H1 (cell line): Measurements from ENCODE around the gene B4GALNT3. TPM values are rescaled to one million over a fixed set of nuclear protein-coding genes. Genes with fewer than 3 reads are reported as not detected.

Experiments used
- CTCF ChIA-PET: fragments of 300-600 bp; sonication (Branson Sonifier 250); formaldehyde crosslinking; loops from one replicate; lab custom pipeline; 2021; ENCODE audit not compliant: partially characterized antibody; lab: Charles Lee
- POLR2A ChIA-PET: fragments of 300-600 bp; sonication (Branson Sonifier 250); formaldehyde crosslinking; loops from one replicate; lab custom pipeline; 2021; ENCODE audit warnings: inconsistent platforms; ENCODE audit not compliant: partially characterized antibody; lab: Charles Lee
- DNase-seq, 2 experiments: peaks; one replicate each; pipeline versions ENCODE4 v3.0.0 to v3.0.0-alpha.2; 2010 to 2022; ENCODE audit warnings: low spot score in 2 of 2, low read depth in 1 of 2, mixed read lengths in 1 of 2
- FAIRE-seq: peaks from 2 replicates; lab custom pipeline; 2011; peaks lifted over from hg19 to GRCh38; lab: Jason Lieb, UNC
- H2AFZ ChIP-seq: 2 replicates; pipeline ENCODE4 v1.8.1; 2012; ENCODE audit warnings: low read length, inconsistent platforms
- H2AK5ac ChIP-seq: 2 replicates; pipeline ENCODE4 v1.6.1; 2013; ENCODE audit warnings: low read depth, low read length
- H2BK120ac ChIP-seq: replicated peaks from 2 replicates; pipeline ENCODE3; 2013; ENCODE audit warnings: low read depth, low read length, inconsistent platforms
- H2BK12ac ChIP-seq: 2 replicates; pipeline ENCODE4 v1.6.1; 2013; ENCODE audit warnings: low read depth, low read length
- H2BK15ac ChIP-seq: 2 replicates; pipeline ENCODE4 v1.6.1; 2013; ENCODE audit warnings: low read length
- H2BK20ac ChIP-seq: 2 replicates; pipeline ENCODE4 v1.6.1; 2013; ENCODE audit warnings: low read length
- H2BK5ac ChIP-seq: 2 replicates; pipeline ENCODE4 v1.6.1; 2013; ENCODE audit warnings: low read depth, low read length
- H3K14ac ChIP-seq: 2 replicates; pipeline ENCODE4 v1.6.1; 2013; ENCODE audit warnings: inconsistent platforms; ENCODE audit not compliant: insufficient read length
- H3K18ac ChIP-seq: 2 replicates; pipeline ENCODE4 v1.6.1; 2013; ENCODE audit warnings: low read length; ENCODE audit errors: extremely low read depth
- H3K23ac ChIP-seq: 2 replicates; pipeline ENCODE4 v1.6.1; 2013; ENCODE audit warnings: inconsistent platforms; ENCODE audit not compliant: insufficient read length
- H3K23me2 ChIP-seq: 2 replicates; pipeline ENCODE4 v1.6.1; 2013; ENCODE audit warnings: low read depth, low read length
- H3K27ac ChIP-seq: 2 replicates; pipeline ENCODE4 v1.6.1; 2011; ENCODE audit warnings: low read depth, low read length, inconsistent platforms
- H3K27me3 ChIP-seq, 4 experiments: replicated peaks in 1 of 4; 1 replicate in 1 of 4; 2 replicates in 3 of 4; pipeline versions ENCODE4 v1.6.1 to v1.8.1; 2011 to 2013; ENCODE audit warnings: low read length in 3 of 4, mild to moderate bottlenecking in 3 of 4, inconsistent platforms in 2 of 4, mixed read lengths in 2 of 4, moderate library complexity in 1 of 4; ENCODE audit not compliant: control insufficient read depth in 3 of 4, insufficient read depth in 3 of 4; ENCODE audit errors: extremely low read depth in 1 of 4
- H3K36me3 ChIP-seq, 4 experiments: 2 replicates each; pipeline versions ENCODE4 v1.6.1 to v1.8.1; 2011 to 2013; ENCODE audit warnings: mild to moderate bottlenecking in 4 of 4, low read length in 3 of 4, moderate library complexity in 2 of 4, control low read depth in 1 of 4, inconsistent platforms in 1 of 4; ENCODE audit not compliant: insufficient read depth in 4 of 4, control insufficient read depth in 2 of 4
- H3K4ac ChIP-seq: replicated peaks from 2 replicates; pipeline ENCODE3; 2013; ENCODE audit warnings: low read length, low read depth, mixed read lengths, inconsistent platforms; ENCODE audit not compliant: insufficient read length
- H3K4me1 ChIP-seq, 4 experiments: replicated peaks in 1 of 4; 1 replicate in 1 of 4; 2 replicates in 3 of 4; pipeline versions ENCODE4 v1.6.1 to v1.8.1; 2011 to 2013; ENCODE audit warnings: low read length in 3 of 4, inconsistent platforms in 2 of 4, mixed read lengths in 1 of 4; ENCODE audit not compliant: insufficient read depth in 4 of 4, control insufficient read depth in 3 of 4
- H3K4me2 ChIP-seq, 2 experiments: 2 replicates each; pipeline versions ENCODE4 v1.6.1 to v1.8.1; 2011 to 2013; ENCODE audit warnings: low read depth in 2 of 2, low read length in 2 of 2, control low read depth in 1 of 2, inconsistent platforms in 1 of 2, mild to moderate bottlenecking in 1 of 2; ENCODE audit not compliant: insufficient read depth in 1 of 2
- H3K4me3 ChIP-seq, 4 experiments: fragments of 200-600, 300-600 bp in 1 of 4; sonication (generic), shearing (Covaris generic), sonication (Bioruptor Twin) in 1 of 4; 2 replicates each; pipeline versions ENCODE4 v1.5.1 to v1.8.1; 2011 to 2016; ENCODE audit warnings: low read length in 4 of 4, low read depth in 3 of 4, control low read depth in 2 of 4, inconsistent platforms in 2 of 4, mild to moderate bottlenecking in 2 of 4, mixed read lengths in 1 of 4, moderate library complexity in 1 of 4; ENCODE audit not compliant: insufficient read depth in 2 of 4; ENCODE audit errors: extremely low read depth in 1 of 4
- H3K56ac ChIP-seq: replicated peaks from 2 replicates; pipeline ENCODE3; 2013; ENCODE audit warnings: low read depth, mild to moderate bottlenecking, mixed read lengths, low read length, inconsistent platforms; ENCODE audit not compliant: insufficient read length
- H3K79me1 ChIP-seq: 2 replicates; pipeline ENCODE4 v1.6.1; 2013; ENCODE audit warnings: low read depth, low read length, control low read depth
- H3K79me2 ChIP-seq, 2 experiments: 2 replicates each; pipeline versions ENCODE4 v1.6.1 to v1.8.1; 2012 to 2013; ENCODE audit warnings: low read length in 2 of 2, mild to moderate bottlenecking in 2 of 2, inconsistent platforms in 1 of 2; ENCODE audit not compliant: insufficient read depth in 2 of 2, control insufficient read depth in 1 of 2
- H3K9ac ChIP-seq, 4 experiments: replicated peaks in 1 of 4; 1 replicate in 1 of 4; 2 replicates in 3 of 4; pipeline versions ENCODE4 v1.6.1 to v1.8.1; 2011 to 2013; ENCODE audit warnings: low read depth in 3 of 4, low read length in 3 of 4, control low read depth in 2 of 4, mild to moderate bottlenecking in 2 of 4, moderate library complexity in 2 of 4, inconsistent platforms in 1 of 4; ENCODE audit errors: extremely low read depth in 1 of 4
- H3K9me3 ChIP-seq, 2 experiments: 2 replicates each; pipeline versions ENCODE4 v1.6.1 to v1.8.1; 2012 to 2013; ENCODE audit warnings: mild to moderate bottlenecking in 2 of 2, moderate library complexity in 2 of 2, control low read depth in 1 of 2, inconsistent platforms in 1 of 2, low read depth in 1 of 2, low read length in 1 of 2, mixed read lengths in 1 of 2; ENCODE audit not compliant: insufficient read depth in 2 of 2
- H4K20me1 ChIP-seq, 2 experiments: replicated peaks in 1 of 2; 2 replicates each; pipeline versions ENCODE3 to v1.8.1; 2011 to 2013; ENCODE audit warnings: inconsistent platforms in 2 of 2, low read length in 2 of 2, mild to moderate bottlenecking in 1 of 2; ENCODE audit not compliant: insufficient read depth in 2 of 2, control insufficient read depth in 1 of 2
- H4K5ac ChIP-seq: 2 replicates; pipeline ENCODE4 v1.6.1; 2013; ENCODE audit warnings: low read length, low read depth, mixed read lengths, inconsistent platforms; ENCODE audit not compliant: insufficient read length
- H4K8ac ChIP-seq: 2 replicates; pipeline ENCODE4 v1.8.0; 2013; ENCODE audit warnings: mild to moderate bottlenecking, moderate library complexity, low read length, inconsistent platforms; ENCODE audit not compliant: insufficient read depth; ENCODE audit errors: extremely low read depth
- H4K91ac ChIP-seq: replicated peaks from 2 replicates; pipeline ENCODE3; 2013; ENCODE audit warnings: low read length, mixed read lengths, inconsistent platforms; ENCODE audit not compliant: insufficient read length
- ASH2L ChIP-seq: fragments of 200-600, 300-600 bp; sonication (generic); IDR thresholded peaks from one replicate; pipeline ENCODE4 v1.7.1; 2017; ENCODE audit warnings: low read length
- CHD1 ChIP-seq: IDR thresholded peaks from 2 replicates; pipeline ENCODE4 v1.6.1; 2012; ENCODE audit warnings: low read depth, low read length, improper control_type of control experiment
- GABPA ChIP-seq: IDR thresholded peaks from 2 replicates; pipeline ENCODE4 v1.6.1; 2011; ENCODE audit warnings: mild to moderate bottlenecking, low read length, moderate library complexity, borderline replicate concordance; ENCODE audit not compliant: insufficient read depth
- KDM5A ChIP-seq: fragments of 200-600 bp; IDR thresholded peaks from 2 replicates; pipeline ENCODE4 v1.7.1; 2012; ENCODE audit warnings: mild to moderate bottlenecking, low read length, inconsistent platforms, mixed read lengths
- POLR2A ChIP-seq, 2 experiments: IDR thresholded peaks; 1 replicate in 1 of 2; 2 replicates in 1 of 2; pipeline ENCODE4 v1.6.1; 2011; ENCODE audit warnings: low read depth in 2 of 2, low read length in 2 of 2, mild to moderate bottlenecking in 2 of 2; ENCODE audit errors: control extremely low read depth in 1 of 2
- SAP30 ChIP-seq: fragments of 300-600 bp; sonication (generic); IDR thresholded peaks from 2 replicates; pipeline ENCODE4 v1.7.1; 2012; ENCODE audit warnings: low read length, moderate library complexity, mild to moderate bottlenecking, inconsistent platforms; ENCODE audit not compliant: insufficient read depth, insufficient replicate concordance
- SIX5 ChIP-seq: IDR thresholded peaks from 2 replicates; pipeline ENCODE4 v1.6.1; 2011; ENCODE audit warnings: mild to moderate bottlenecking, low read depth, low read length
- TCF12 ChIP-seq: IDR thresholded peaks from 2 replicates; pipeline ENCODE4 v1.6.1; 2011; ENCODE audit warnings: low read depth, mild to moderate bottlenecking, low read length
- ZNF274 ChIP-seq: IDR thresholded peaks from 2 replicates; pipeline ENCODE4 v1.7.0; 2012; ENCODE audit warnings: low read length, borderline replicate concordance; ENCODE audit errors: extremely low read depth
- WGBS, 2 experiments: shearing (Covaris generic) in 1 of 2; methylation state at CpG; one replicate each; pipeline versions ENCODE4 v1.1.6 to v1.1.7; 2013 to 2015; ENCODE audit warnings: low lambda C conversion rate in 2 of 2, mixed read lengths in 2 of 2, inconsistent platforms in 1 of 2, low coverage in 1 of 2, missing lambda C conversion rate in 1 of 2; ENCODE audit not compliant: insufficient replicate concordance in 2 of 2, insufficient coverage in 1 of 2, insufficient read length in 1 of 2; ENCODE audit errors: extremely low coverage in 1 of 2, missing lambda C conversion rate in 1 of 2; 5-methylcytosine and 5-hydroxymethylcytosine counted together
- polyA plus RNA-seq, 7 experiments: library from polyadenylated mRNA; depleted of rRNA in 3 of 7; stranded (reverse) in 5 of 7; unstranded in 2 of 7; fragments of >200 nt in 5 of 7; fragments of 200-250 nt in 2 of 7; gene quantifications; 1 replicate in 5 of 7; 2 replicates in 1 of 7; 4 replicates in 1 of 7; pipeline versions ENCODE4 v1.2.1 to v1.2.3, GENCODE V29; 2011 to 2013; ENCODE audit warnings: missing spikeins in 2 of 7, mixed read lengths in 2 of 7
- total RNA-seq: library from RNA; stranded (reverse); fragmentation: NEBNext Ultra II Directional; extraction: Animal tissue kit (Norgen Biotek cat#: 25700); gene quantifications from 2 replicates; pipeline ENCODE4 v1.2.1, GENCODE V29; 2021
- TF ChIP-seq, protein P1 (sequence below): IDR thresholded peaks from 2 replicates; pipeline ENCODE4 v1.6.1; 2011; ENCODE audit warnings: low read depth, mild to moderate bottlenecking, low read length; ENCODE audit not compliant: insufficient read depth
- TF ChIP-seq, protein P2 (sequence below): IDR thresholded peaks from 2 replicates; pipeline ENCODE4 v1.6.1; 2012; ENCODE audit warnings: inconsistent platforms
- TF ChIP-seq, protein P3 (sequence below): IDR thresholded peaks from 2 replicates; pipeline ENCODE4 v1.6.1; 2012; ENCODE audit warnings: inconsistent platforms

The B4GALNT3 gene
- total and polyA plus RNA-seq, 2 of the 8 experiments (the other 6 are each of a cell fraction or from before 2014, with no cell fraction given): 12.5 to 20.3 TPM

DNA sequence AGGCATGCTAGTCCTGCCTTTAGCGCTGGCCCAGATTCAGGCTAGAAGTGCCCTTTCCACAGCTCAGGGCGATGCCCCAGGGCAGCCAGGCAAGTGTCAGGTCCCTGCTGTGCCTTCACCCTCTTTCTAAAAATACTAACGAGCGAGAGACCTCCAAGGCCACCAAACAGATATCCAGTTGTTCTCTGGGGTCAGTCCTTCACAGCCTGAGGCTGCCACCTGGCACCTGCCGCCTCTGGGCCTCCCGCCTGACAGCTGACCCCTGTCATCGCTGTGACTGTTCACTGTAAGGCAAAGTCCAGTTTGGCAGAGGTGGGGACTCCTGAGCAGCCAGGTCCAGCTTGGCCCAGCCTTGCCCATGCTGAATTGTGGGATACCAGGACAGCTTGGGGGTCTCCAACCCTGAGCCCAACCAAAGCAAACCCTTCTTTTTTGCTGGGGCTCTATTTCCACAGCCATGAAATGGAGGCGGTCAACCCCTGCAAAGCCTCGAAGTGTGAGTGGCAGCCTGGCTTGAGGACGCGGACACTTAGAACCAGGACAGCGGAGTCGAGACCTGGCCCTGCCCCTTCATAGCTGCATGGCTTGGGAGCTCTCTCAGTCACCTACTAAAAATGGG is 123.6 kb downstream of the B4GALNT3 start:
- no peak overlapping the region for H3K18ac ChIP-seq
- DNase-seq (no peak), FAIRE-seq (no peak)
- H2BK20ac ChIP-seq: no peak overlapping the region
- H3K79me1 ChIP-seq: no peaks in the 10 kb centered on the region; the same call in 1 of the 2 replicates
- H3K27me3 ChIP-seq: no peaks in the 10 kb centered on the region
- H3K9ac ChIP-seq: no peak overlapping the region
- peaks cover 0 to 6% (median 2%) of the 10 kb centered on the region in 4 experiments; a peak in 5 of 7 replicates for H3K4me1 ChIP-seq
- no peak overlapping the region for H2BK15ac ChIP-seq
- H4K8ac ChIP-seq: no peak overlapping the region
- H2BK120ac ChIP-seq: no peak overlapping the region
- H3K4me3 ChIP-seq: no peak overlapping the region
- ChIA-PET POLR2A (no interaction called here), CTCF (interaction anchor here (0.8 to 1.0 kb wide), 2 partner anchors 10 to 231 kb away, joined by 3 read pairs; no protein-coding TSS in a partner anchor)
- peaks cover 0 to 3% of the 10 kb centered on the region in 2 experiments for H4K20me1 ChIP-seq
- no peak overlapping the region for H2BK5ac ChIP-seq
- no peak overlapping the region for H2BK12ac ChIP-seq
- no peaks in the 10 kb centered on the region for H3K79me2 ChIP-seq
- no peak overlapping the region for H3K4ac ChIP-seq
- H3K14ac ChIP-seq: no peak overlapping the region
- 91% methylated on average over 13 of the region's 13 CpGs; no CpG with 5 or more reads in 1 of the 2 experiments for WGBS, 2 experiments
- H3K9me3 ChIP-seq: no peaks in the 10 kb centered on the region
- no peak overlapping the region for H4K5ac ChIP-seq
- no peaks in the 10 kb centered on the region for H3K36me3 ChIP-seq
- no peak overlapping the region for H3K4me2 ChIP-seq
- H3K27ac ChIP-seq: no peak overlapping the region
- no peak overlapping the region for H3K23ac ChIP-seq
- H4K91ac ChIP-seq: no peak overlapping the region
- no peak overlapping the region for H3K56ac ChIP-seq
- H3K23me2 ChIP-seq: peaks cover 4% of the 10 kb centered on the region; the same call in 1 of the 2 replicates
- H2AFZ ChIP-seq: no peak overlapping the region
- no peak overlapping the region for H2AK5ac ChIP-seq
- TF ChIP-seq ASH2L: no peak
- no peak for TF ChIP-seq TCF12
- no peak for TF ChIP-seq SIX5
- no peak for TF ChIP-seq ZNF274
- no peak for TF ChIP-seq POLR2A (IDR thresholded peaks at IDR 0.05; ENCODE audit: control extremely low read depth in 1 of 2, low read depth in 2 of 2, low read length in 2 of 2)
- TF ChIP-seq GABPA: no peak
- TF ChIP-seq, protein P1, sequence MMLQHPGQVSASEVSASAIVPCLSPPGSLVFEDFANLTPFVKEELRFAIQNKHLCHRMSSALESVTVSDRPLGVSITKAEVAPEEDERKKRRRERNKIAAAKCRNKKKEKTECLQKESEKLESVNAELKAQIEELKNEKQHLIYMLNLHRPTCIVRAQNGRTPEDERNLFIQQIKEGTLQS: no peak
- TF ChIP-seq CHD1: no peak
- no peak for TF ChIP-seq KDM5A
- TF ChIP-seq, protein P2, sequence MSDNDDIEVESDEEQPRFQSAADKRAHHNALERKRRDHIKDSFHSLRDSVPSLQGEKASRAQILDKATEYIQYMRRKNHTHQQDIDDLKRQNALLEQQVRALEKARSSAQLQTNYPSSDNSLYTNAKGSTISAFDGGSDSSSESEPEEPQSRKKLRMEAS: no peak
- TF ChIP-seq, protein P3, sequence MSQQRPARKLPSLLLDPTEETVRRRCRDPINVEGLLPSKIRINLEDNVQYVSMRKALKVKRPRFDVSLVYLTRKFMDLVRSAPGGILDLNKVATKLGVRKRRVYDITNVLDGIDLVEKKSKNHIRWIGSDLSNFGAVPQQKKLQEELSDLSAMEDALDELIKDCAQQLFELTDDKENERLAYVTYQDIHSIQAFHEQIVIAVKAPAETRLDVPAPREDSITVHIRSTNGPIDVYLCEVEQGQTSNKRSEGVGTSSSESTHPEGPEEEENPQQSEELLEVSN: no peak
- no peak for TF ChIP-seq SAP30
